Adipocyte (in vitro differentiated cells): ENCODE data around the gene IGF2BP3.

Experiments
- DNase-seq: peaks from one replicate; pipeline ENCODE4 v3.0.0-alpha.2; 2015; ENCODE audit warnings: low read depth
- H3K27me3 ChIP-seq: replicated peaks from 2 replicates; pipeline ENCODE4 v1.7.0; 2013; ENCODE audit warnings: mild to moderate bottlenecking, low read length, moderate library complexity; ENCODE audit not compliant: control insufficient read depth, insufficient read depth
- H3K36me3 ChIP-seq: 2 replicates; pipeline ENCODE4 v1.7.0; 2013; ENCODE audit warnings: low read length, mild to moderate bottlenecking, moderate library complexity; ENCODE audit not compliant: control insufficient read depth, insufficient read depth, severe bottlenecking
- H3K4me1 ChIP-seq: 2 replicates; pipeline ENCODE4 v1.7.0; 2013; ENCODE audit warnings: mild to moderate bottlenecking, low read length, moderate library complexity; ENCODE audit not compliant: control insufficient read depth, insufficient read depth
- H3K4me3 ChIP-seq: 2 replicates; pipeline ENCODE4 v1.7.0; 2013; ENCODE audit warnings: mild to moderate bottlenecking, low read length, moderate library complexity
- H3K9ac ChIP-seq: 2 replicates; pipeline ENCODE4 v1.7.0; 2013; ENCODE audit warnings: mild to moderate bottlenecking, low read length, moderate library complexity
- H3K9me3 ChIP-seq: 2 replicates; pipeline ENCODE4 v1.7.0; 2013; ENCODE audit warnings: mild to moderate bottlenecking, low read length, moderate library complexity; ENCODE audit not compliant: control insufficient read depth

The IGF2BP3 gene

DNA sequence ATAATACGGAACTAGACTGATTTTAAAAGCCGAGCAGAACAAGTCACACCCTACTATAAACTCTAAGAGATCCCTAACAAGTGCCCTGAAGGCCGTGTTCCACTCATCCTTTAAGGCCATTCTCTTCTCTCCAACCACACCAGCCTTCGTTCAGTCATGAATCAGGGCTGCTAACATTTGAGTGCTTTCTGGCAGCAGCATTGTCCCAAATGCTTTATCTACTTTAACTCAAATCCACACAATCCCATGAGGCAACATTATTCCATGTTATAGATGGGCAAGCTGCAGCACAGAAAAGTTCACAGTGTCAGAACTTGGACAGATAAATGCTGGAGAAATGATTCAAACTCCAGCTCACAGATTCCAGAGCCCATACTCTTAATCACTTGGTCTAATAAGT lies 97.7 kb downstream of the IGF2BP3 start:
- no peaks in the 10 kb centered on the region for H3K36me3 ChIP-seq

DNA sequence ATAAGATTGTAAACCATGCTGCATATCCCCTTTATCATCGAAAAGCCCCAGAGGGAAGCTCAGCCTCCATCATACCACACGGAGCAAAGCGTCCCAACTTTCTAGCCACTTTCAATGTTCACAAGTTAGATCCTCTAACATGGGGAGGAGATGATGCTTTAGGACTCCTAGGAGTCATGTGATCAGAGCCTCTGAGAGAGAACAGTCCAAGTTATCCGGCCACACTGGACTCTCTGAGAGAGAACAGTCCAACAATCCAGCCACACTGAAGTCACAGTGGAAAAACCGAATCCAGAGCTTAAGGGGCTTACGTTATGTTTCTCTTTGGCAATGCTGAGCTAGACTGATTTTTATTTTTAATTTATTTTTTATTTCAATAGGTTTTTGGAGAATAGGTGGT lies 98.6 kb downstream of the IGF2BP3 start:
- Histone ChIP-seq H3K4me3 (no peak overlapping the region), H3K9ac (no peak overlapping the region), H3K36me3 (no peaks in the 10 kb centered on the region), H3K27me3 (no peaks in the 10 kb centered on the region), H3K9me3 (no peaks in the 10 kb centered on the region), H3K4me1 (no peaks in the 10 kb centered on the region)
- no peak for DNase-seq

More for the DNA sequence above, 97.7 kb downstream of the IGF2BP3 start:
- Histone ChIP-seq H3K9me3 (no peaks in the 10 kb centered on the region), H3K9ac (no peak overlapping the region), H3K27me3 (no peaks in the 10 kb centered on the region), H3K4me3 (no peak overlapping the region), H3K4me1 (no peaks in the 10 kb centered on the region)
- no peak for DNase-seq

DNA sequence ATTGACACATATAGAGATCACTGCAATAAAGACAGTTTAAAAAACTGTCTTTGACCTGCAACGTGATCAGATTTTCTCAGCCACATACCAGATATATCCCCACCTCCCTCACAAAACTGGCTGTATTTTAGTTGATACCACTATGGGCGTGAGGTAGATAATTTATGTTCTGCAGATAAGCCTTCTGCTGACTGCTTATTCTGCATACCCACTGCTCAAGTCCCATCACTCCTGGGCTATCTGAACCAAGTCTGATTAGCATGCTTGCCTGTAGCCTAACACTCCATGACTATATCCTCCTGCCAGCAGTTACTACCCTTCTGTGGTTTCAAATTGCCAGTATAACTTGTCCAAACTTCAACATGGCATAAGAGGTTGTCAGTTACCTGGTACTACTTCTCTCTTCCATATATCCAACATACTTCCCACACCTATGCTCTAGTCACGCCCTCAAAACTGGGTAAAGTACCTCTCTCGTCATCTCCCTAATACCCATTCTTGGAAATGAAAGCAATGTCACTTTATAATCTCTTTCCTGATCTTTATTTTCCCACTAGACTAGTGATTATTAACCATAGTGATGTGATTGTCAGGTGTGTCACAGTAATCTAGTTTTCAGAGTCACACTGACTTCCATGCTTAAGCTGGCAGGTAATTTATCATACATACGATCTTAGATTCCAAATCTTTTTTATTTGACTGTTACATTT lies 100.4 kb downstream of the IGF2BP3 start:
- DNase-seq, result no peak
- Histone ChIP-seq H3K4me3 (no peak overlapping the region), H3K27me3 (no peaks in the 10 kb centered on the region), H3K36me3 (no peaks in the 10 kb centered on the region), H3K4me1 (no peaks in the 10 kb centered on the region), H3K9me3 (no peaks in the 10 kb centered on the region), H3K9ac (no peak overlapping the region)

DNA sequence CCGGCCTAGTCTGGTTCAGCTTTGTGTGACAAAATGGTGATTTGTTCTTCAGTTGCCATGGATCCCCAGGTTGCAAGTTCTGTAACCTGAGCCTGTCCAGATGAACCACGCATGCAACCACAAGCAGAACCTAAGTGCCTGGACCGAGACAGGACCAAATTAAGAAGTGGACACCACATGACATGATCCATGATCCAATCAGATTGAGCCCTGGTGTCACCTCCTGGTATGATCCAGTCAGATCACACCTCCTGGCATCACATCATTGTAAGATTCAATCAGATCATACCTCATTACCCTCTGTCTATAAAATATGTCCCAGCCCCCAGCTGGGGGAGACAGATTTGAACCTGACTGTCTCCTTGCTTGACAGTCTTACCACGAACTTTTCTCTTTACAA lies 101.2 kb downstream of the IGF2BP3 start:
- DNase-seq, result no peak
- Histone ChIP-seq H3K9ac (no peak overlapping the region), H3K27me3 (no peaks in the 10 kb centered on the region), H3K9me3 (no peaks in the 10 kb centered on the region), H3K4me1 (no peaks in the 10 kb centered on the region), H3K36me3 (no peaks in the 10 kb centered on the region), H3K4me3 (no peak overlapping the region)

DNA sequence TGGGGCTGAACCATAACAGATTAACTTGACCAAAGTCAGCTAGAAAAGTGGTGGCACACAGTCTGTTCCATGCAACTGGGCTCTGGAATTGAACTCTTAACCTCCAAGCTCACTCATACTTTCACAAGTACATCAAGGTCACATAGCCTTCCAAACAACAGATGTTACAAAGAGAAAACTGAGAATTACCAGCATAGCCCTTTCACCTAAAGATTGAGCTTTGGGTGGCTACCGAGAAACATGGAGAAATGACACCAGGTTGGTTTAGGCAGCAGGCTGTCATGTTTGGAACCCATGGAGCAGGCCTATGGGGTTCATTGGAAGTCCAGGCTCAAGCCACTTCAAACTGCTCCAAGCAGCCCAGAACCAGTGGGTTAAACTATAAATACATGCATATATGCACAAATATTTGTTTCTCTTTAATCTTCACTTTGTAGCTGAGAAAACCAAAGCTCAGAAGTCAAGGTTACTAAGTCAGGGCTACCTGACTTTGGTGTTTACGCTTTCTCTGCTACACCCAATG lies 112.1 kb downstream of the IGF2BP3 start:
- H3K27me3 ChIP-seq, result no peaks in the 10 kb centered on the region
- no peak for DNase-seq
- no peaks in the 10 kb centered on the region for H3K36me3 ChIP-seq
- H3K9me3 ChIP-seq, result no peaks in the 10 kb centered on the region
- no peak overlapping the region for H3K4me3 ChIP-seq
- peaks cover 17% of the 10 kb centered on the region for H3K4me1 ChIP-seq
- no peak overlapping the region for H3K9ac ChIP-seq

DNA sequence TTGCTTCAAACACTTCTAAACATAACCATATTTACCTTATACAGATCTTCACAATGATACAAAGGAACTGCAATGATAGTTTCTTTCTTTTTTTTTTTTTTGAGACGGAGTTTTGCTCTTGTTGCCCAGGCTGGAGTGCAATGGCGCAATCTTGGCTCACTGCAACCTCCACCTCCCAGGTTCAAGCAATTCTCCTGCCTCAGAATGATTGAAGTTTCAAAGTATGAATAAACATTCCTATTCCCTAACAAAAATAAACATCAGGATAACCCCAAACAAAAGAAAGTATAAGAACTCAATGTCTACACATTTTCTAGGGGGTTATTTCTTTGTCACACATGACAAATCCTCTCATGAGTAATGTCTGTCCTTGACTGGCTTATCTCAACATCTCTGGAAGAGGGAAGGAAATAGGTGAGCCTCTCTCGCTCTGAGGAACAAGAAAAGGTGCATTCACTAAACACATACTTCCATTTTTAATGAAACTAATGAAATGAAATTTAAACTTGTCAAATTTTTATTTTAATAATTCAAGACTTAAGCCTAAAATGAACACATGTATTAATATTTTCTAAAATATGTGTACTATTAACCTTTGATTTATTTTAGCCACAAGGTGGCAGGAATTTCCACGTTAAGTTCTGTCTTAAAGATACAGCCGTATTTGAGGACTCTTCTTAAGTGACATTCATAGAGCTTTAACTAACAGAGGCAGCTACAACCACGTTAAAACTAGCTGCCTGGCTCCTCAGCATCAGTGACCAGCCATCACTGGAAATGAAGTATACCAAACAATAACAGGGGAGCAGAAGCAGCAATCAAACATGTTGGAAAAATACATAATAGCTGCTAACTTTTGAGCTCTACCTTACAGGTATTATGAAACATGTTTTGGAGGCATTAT lies 112.8 kb downstream of the IGF2BP3 start:
- no peak overlapping the region for H3K9ac ChIP-seq
- no peaks in the 10 kb centered on the region for H3K9me3 ChIP-seq
- no peak overlapping the region for H3K4me3 ChIP-seq
- peak; percentile 60 for DNase-seq
- H3K36me3 ChIP-seq, result no peaks in the 10 kb centered on the region
- H3K27me3 ChIP-seq, result no peaks in the 10 kb centered on the region
- H3K4me1 ChIP-seq, result peaks cover 23% of the 10 kb centered on the region

DNA sequence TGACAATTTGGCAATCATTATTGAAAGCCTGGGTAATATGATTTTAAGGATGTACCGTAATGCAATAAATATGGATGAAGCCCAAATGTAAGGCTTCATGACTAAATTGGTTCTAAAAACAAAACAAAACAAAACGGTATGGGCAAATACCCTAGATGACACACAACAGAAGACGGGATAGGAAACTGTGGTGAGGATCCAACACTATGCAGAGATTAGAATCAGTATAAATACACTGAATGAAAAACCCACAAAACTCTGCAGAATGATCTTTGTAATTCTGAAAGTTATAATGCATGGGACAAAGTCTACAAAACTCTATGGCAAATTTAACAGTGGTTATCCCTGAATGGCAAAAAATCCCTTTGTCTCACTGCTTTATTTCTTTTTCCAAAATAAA lies 113.6 kb downstream of the IGF2BP3 start:
- no peak overlapping the region for H3K9ac ChIP-seq
- peak; percentile 65 for DNase-seq
- no peaks in the 10 kb centered on the region for H3K36me3 ChIP-seq

DNA sequence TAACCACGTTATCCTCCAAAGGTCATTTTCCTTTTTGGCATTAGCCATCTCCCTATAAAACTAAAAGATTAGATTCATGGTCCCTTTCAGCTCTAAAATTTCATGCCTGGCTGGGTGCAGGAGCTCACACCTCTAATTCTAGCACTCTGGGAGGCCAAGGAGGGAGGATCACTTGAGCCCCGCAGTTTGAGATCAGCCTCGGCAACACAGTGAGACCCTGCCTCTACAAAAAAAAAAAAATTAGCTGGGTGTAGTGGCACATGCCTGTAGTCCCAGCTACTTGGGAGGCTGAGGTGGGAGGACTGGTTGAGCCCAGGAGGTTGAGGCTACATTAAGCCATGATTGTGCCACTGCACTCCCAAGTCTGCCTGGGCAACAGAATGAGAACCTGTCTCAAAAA lies 114.1 kb downstream of the IGF2BP3 start:
- Histone ChIP-seq H3K4me1 (peaks cover 23% of the 10 kb centered on the region), H3K9me3 (no peaks in the 10 kb centered on the region), H3K4me3 (no peak overlapping the region), H3K9ac (no peak overlapping the region), H3K36me3 (no peaks in the 10 kb centered on the region), H3K27me3 (no peaks in the 10 kb centered on the region)
- no peak for DNase-seq

More for the DNA sequence above, 113.6 kb downstream of the IGF2BP3 start:
- Histone ChIP-seq H3K4me3 (no peak overlapping the region), H3K9me3 (no peaks in the 10 kb centered on the region), H3K27me3 (no peaks in the 10 kb centered on the region), H3K4me1 (peaks cover 23% of the 10 kb centered on the region)

DNA sequence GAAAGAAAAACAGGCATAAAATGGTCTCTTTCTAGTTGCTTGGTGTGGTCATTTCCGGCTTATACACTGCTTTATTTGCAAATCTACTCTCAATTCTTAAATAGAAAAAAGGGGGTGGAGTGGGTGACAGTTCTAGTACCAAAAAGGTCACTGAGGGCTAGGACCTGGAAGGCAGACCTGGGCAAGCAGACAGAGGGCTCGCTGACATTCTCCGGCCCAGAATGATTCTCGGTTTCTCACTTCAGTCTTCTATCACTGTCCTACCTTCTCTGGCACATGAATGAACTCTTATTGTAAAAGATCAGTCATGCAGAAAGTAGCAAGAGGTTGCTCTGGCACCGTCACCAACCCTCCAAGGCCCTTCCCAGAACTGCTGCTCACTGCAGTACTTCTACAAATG lies 117.1 kb downstream of the IGF2BP3 start:
- Histone ChIP-seq H3K27me3 (no peaks in the 10 kb centered on the region), H3K4me3 (no peak overlapping the region)

DNA sequence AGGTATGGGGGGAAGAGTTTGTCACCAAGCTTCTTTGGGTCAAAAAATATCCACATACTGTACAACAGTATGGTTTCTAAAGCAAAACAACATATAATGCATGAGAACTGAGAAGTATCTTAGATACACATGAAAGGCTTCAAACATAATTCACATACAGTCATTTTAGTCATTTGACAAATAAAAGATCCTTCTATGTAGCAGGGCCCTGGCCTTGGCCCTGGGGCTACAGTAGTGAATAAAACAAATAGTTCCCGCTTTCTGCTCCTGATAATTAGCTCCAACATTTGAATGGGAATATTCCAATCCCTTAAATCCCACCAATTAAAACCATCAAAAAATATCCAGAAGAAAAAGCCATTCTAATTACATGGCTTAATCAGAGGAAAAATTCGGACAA lies 119.8 kb downstream of the IGF2BP3 start:
- no peaks in the 10 kb centered on the region for H3K36me3 ChIP-seq
- DNase-seq, result no peak
- H3K4me1 ChIP-seq, result peaks cover 40% of the 10 kb centered on the region
- H3K4me3 ChIP-seq, result no peak overlapping the region
- no peak overlapping the region for H3K9ac ChIP-seq
- H3K27me3 ChIP-seq, result no peaks in the 10 kb centered on the region
- H3K9me3 ChIP-seq, result no peaks in the 10 kb centered on the region

More for the DNA sequence above, 117.1 kb downstream of the IGF2BP3 start:
- DNase-seq, result no peak
- no peaks in the 10 kb centered on the region for H3K36me3 ChIP-seq
- H3K4me1 ChIP-seq, result peaks cover 38% of the 10 kb centered on the region
- H3K9me3 ChIP-seq, result no peaks in the 10 kb centered on the region
- H3K9ac ChIP-seq, result peak overlapping the region; percentile 39

DNA sequence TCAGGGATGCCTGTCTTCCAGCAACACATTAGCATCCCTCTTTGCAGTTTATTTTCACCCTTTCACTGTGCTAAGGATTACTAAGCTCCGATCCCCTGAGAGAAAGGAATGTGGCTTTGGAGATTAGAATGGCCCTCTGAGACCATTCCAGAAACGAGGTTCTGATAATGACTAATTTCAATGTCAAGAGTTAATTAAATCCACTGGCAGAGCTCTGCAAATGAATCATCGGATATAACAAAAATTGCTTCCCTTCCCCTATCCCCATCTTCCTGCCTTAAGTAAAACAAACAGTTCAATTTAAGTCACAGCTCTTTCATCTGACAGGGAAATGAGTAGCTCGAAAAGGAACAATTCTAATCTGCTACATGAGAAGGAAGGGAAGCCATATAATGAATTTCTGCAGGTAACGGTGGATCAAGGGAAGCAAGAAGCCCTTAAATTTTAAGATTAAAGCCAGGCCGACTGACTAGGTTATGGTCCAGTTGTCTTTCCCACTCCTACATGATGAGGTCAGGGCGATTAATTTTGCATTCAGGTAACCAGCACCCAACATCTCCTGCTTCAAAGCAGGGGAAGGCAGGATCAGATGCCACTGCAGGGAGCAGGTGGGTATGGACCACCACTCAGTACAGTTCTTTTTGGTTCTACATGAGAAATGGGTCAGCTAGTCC lies 120.7 kb downstream of the IGF2BP3 start:
- Histone ChIP-seq H3K9ac (no peak overlapping the region), H3K4me3 (no peak overlapping the region), H3K36me3 (no peaks in the 10 kb centered on the region), H3K9me3 (no peaks in the 10 kb centered on the region), H3K4me1 (peaks cover 40% of the 10 kb centered on the region), H3K27me3 (no peaks in the 10 kb centered on the region)
- peak; percentile 67 for DNase-seq
